Tibial artery (tissue), 4 donors: ENCODE data around the gene AKAP8L.
"Not testable (repeated sequence)": the region's sequence is repeated elsewhere in the genome, so short reads cannot be mapped to it uniquely, and the experiment has no call there.

Source experiments
- DNase-seq, 2 donors: peaks; one replicate each; pipeline ENCODE4 v3.0.0-alpha.2; 2019
- H3K27ac ChIP-seq, 2 donors: fragments of 200-600 bp; sonication (generic) in 1 of 2; 1 replicate in 1 of 2; 2 replicates in 1 of 2; pipeline ENCODE4 v1.5.1; 2018 to 2019; ENCODE audit warnings: mild to moderate bottlenecking in 1 of 2
- H3K27me3 ChIP-seq, 2 donors: fragments of 200-600 bp; sonication (generic) in 1 of 2; one replicate each; pipeline versions ENCODE4 v1.5.1 to v1.6.0; 2016 to 2019
- H3K36me3 ChIP-seq, 3 donors: fragments of 200-600 bp; sonication (generic) in 2 of 3; one replicate each; pipeline ENCODE4 v1.5.1; 2016 to 2019; ENCODE audit warnings: mild to moderate bottlenecking in 2 of 3
- H3K4me1 ChIP-seq, 4 donors: fragments of 200-600 bp; sonication (generic) in 2 of 4; 1 replicate in 3 of 4; 2 replicates in 1 of 4; pipeline ENCODE4 v1.5.1; 2016 to 2019
- H3K4me3 ChIP-seq, 2 donors: fragments of 200-600 bp; sonication (generic) in 1 of 2; 1 replicate in 1 of 2; 2 replicates in 1 of 2; pipeline ENCODE4 v1.5.1; 2018 to 2019; ENCODE audit warnings: mild to moderate bottlenecking in 2 of 2
- H3K9me3 ChIP-seq, 3 donors: fragments of 200-600 bp; sonication (generic) in 1 of 3; one replicate each; pipeline ENCODE4 v1.5.1; 2016 to 2019
- intact Hi-C: fragments of 100-400 bp; cut with DNase I; formaldehyde crosslinking; loops from one replicate; pipeline ENCODE4 v1.15.0; 2023; ENCODE audit warnings: low total_unique reads
- TF ChIP-seq, protein P1 (sequence below), 2 experiments: fragments of 200-600 bp in 1 of 2; fragments of 450-650 bp in 1 of 2; IDR thresholded peaks; one replicate each; pipeline ENCODE4 v1.5.1; 2017 to 2019; ENCODE audit warnings: antibody characterized with exemption in 2 of 2, mild to moderate bottlenecking in 1 of 2, moderate library complexity in 1 of 2

The AKAP8L gene

DNA sequence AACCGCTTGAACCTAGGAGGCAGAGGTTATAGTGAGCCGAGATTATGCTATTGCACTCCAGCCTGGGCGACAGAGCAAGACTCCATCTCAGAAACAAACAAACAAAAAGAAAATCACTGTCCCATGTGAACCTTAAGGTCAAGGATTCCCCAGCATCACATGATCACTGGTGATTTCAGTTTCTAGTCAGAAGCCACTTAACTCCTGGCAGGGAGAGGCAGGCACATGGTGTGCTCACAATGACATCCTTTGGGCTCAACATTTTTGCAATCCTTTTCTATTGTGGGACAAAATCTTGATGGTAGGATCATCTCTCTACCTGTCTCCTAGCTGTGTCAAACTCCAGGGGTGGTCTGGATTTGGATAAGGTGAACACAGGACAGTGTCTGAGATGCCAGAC is 51.3 kb downstream of the AKAP8L start:
- no peak overlapping the region for H3K27ac ChIP-seq
- TF ChIP-seq, protein P1, sequence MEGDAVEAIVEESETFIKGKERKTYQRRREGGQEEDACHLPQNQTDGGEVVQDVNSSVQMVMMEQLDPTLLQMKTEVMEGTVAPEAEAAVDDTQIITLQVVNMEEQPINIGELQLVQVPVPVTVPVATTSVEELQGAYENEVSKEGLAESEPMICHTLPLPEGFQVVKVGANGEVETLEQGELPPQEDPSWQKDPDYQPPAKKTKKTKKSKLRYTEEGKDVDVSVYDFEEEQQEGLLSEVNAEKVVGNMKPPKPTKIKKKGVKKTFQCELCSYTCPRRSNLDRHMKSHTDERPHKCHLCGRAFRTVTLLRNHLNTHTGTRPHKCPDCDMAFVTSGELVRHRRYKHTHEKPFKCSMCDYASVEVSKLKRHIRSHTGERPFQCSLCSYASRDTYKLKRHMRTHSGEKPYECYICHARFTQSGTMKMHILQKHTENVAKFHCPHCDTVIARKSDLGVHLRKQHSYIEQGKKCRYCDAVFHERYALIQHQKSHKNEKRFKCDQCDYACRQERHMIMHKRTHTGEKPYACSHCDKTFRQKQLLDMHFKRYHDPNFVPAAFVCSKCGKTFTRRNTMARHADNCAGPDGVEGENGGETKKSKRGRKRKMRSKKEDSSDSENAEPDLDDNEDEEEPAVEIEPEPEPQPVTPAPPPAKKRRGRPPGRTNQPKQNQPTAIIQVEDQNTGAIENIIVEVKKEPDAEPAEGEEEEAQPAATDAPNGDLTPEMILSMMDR (IDR thresholded peaks at IDR 0.05) = no peak
- no peaks in the 10 kb centered on the region for H3K4me1 ChIP-seq
- no peaks in the 10 kb centered on the region for H3K9me3 ChIP-seq
- peaks cover 77 to 87% (median 78%) of the 10 kb centered on the region in 3 donors for H3K36me3 ChIP-seq
- no peak for DNase-seq
- no peak overlapping the region for H3K4me3 ChIP-seq
- intact Hi-C loops = no loop called here
- no peaks in the 10 kb centered on the region for H3K27me3 ChIP-seq

DNA sequence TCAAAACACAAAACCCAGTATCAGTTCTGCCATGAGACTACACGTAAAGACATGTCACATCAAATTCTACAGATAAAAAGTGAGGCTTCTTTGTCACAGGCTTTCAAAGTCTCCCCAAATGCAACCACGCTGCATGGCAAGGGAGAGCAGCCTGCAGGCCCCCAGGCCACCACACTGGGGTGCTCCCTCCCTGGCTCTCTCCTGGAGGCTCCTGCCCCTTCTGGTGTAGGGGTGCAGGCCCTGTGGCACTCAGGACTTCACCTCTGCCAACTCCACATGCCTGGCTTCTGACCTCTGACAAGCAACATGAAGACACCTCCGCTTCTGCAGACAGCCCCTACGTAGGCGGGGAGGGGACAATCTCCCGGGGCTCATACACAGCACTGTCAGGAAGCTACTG is 53.5 kb downstream of the AKAP8L start:
- Histone ChIP-seq H3K4me3 (no peak overlapping the region), H3K27ac (no peak overlapping the region), H3K27me3 (no peaks in the 10 kb centered on the region), H3K9me3 (no peaks in the 10 kb centered on the region), H3K36me3 (peaks cover 75 to 86% (median 77%) of the 10 kb centered on the region in 3 donors), H3K4me1 (no peaks in the 10 kb centered on the region)
- intact Hi-C loops = no loop called here
- DNase-seq = no peak
- TF ChIP-seq, protein P1 (IDR thresholded peaks at IDR 0.05) = no peak

DNA sequence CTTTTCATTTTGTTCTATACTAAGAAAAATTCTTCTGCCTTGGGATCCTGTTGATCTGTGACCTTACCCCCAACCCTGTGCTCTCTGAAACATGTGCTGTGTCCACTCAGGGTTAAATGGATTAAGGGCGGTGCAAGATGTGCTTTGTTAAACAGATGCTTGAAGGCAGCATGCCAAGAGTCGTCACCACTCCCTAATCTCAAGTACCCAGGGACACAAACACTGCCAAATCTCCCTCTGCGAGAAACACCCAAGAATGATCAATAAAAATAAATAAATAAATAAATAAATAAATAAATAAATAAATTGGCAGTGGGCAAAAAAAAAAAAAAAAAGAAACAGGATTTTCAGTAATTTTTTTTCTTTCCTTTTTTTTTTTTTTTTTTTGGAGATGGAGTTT is 55.0 kb downstream of the AKAP8L start:
- H3K27ac ChIP-seq, H3K27me3 ChIP-seq, intact Hi-C loops, H3K4me1 ChIP-seq, H3K4me3 ChIP-seq, H3K9me3 ChIP-seq, DNase-seq: not testable (repeated sequence)
- peaks cover 73 to 86% (median 77%) of the 10 kb centered on the region in 3 donors for H3K36me3 ChIP-seq

DNA sequence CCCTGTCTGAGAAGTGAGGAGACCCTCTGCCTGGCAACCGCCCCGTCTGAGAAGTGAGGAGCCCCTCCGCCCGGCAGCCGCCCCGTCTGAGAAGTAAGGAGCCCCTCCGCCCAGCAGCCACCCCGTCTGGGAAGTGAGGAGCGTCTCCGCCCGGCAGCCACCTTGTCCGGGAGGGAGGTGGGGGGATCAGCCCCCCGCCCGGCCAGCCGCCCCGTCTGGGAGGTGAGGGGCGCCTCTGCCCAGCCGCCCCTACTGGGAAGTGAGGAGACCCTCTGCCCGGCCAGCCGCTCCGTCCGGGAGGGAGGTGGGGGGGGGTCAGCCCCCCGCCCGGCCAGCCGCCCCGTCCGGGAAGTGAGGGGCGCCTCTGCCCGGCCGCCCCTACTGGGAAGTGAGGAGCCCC is 55.7 kb downstream of the AKAP8L start:
- H3K4me1 ChIP-seq, DNase-seq, intact Hi-C loops, H3K9me3 ChIP-seq, H3K27me3 ChIP-seq, H3K27ac ChIP-seq, H3K4me3 ChIP-seq: not testable (repeated sequence)
- H3K36me3 ChIP-seq = peaks cover 73 to 86% (median 77%) of the 10 kb centered on the region in 3 donors

DNA sequence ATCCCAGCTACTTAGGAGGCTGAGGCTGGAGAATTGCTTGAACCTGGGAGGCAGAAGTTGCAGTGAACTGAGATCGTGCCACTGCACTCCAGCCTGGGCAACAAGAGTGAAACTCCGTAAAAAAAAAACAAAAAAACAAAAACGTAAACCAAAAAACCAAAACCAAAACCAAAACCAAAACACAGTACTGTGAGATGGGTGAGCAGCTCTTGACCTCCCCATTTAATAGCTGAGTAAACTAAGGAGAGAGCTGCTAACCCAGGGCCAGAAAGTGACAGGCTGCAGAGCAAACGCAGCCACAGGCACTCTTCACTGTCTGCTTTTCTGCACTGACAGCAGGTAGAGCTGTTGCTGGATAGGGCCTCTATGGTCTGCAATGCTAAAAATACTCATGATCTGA is 58.8 kb downstream of the AKAP8L start:
- intact Hi-C loops, H3K4me1 ChIP-seq, H3K9me3 ChIP-seq, H3K27me3 ChIP-seq, H3K27ac ChIP-seq, H3K4me3 ChIP-seq, DNase-seq: not testable (repeated sequence)
- peaks cover 76 to 88% (median 79%) of the 10 kb centered on the region in 3 donors for H3K36me3 ChIP-seq

DNA sequence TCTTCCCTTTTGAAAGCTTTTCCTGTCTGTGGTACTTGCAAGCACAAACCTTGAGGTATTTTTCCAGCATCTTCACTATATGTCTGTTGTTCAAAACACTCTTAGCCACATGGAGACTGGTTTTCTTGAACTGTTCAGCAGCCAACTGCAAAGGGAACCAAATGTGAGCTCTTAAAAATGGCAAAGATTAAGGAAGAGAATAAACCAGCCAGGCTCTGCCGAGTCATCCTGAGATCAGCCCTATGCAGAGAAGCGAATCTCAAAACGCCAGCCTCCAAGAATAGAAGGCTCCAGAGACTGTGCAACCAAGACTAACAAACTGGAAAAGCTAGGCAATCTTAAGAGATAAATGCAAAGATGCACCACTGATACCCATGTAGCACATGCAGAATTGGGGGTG is 59.9 kb downstream of the AKAP8L start:
- TF ChIP-seq, protein P1 (IDR thresholded peaks at IDR 0.05) = no peak
- no peak overlapping the region for H3K27ac ChIP-seq
- H3K27me3 ChIP-seq = no peaks in the 10 kb centered on the region
- no peaks in the 10 kb centered on the region for H3K9me3 ChIP-seq
- no peaks in the 10 kb centered on the region for H3K4me1 ChIP-seq
- no peak for DNase-seq
- H3K4me3 ChIP-seq = no peak overlapping the region
- intact Hi-C loops = no loop called here
- H3K36me3 ChIP-seq = peaks cover 78 to 89% (median 81%) of the 10 kb centered on the region in 3 donors

DNA sequence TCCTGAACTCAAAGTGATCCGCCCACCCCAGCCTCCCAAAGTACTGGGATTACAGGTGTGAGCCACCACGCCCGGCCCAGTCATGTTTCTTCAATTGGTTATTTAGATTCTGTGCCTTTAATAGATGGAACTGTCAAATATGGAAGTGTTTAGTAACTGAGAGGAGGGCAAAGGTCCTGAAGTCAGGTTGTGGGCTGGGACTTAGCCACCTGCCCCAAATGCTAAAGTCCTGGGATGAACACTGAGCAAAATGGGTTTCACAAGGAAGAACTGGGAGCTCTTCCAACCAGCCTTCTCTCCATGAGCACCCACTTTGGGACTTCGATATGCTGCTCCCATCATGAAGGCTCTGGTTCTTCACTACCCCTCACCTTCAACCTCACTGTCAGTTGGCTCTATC is 60.9 kb downstream of the AKAP8L start:
- DNase-seq = no peak
- intact Hi-C loops = no loop called here
- H3K4me3 ChIP-seq = no peak overlapping the region
- no peaks in the 10 kb centered on the region for H3K9me3 ChIP-seq
- peaks cover 85 to 94% (median 87%) of the 10 kb centered on the region in 3 donors for H3K36me3 ChIP-seq
- H3K27me3 ChIP-seq = no peaks in the 10 kb centered on the region
- no peak overlapping the region for H3K27ac ChIP-seq
- no peaks in the 10 kb centered on the region for H3K4me1 ChIP-seq
- TF ChIP-seq, protein P1 (IDR thresholded peaks at IDR 0.05) = no peak
